Mucosa of rectum (tissue), 2 donors: Measurements from ENCODE around the gene PABPC1L.

ENCODE experiments used
- H3K27ac ChIP-seq, 2 donors: one replicate each; pipeline ENCODE4 v1.7.0; 2013; ENCODE audit warnings: inconsistent platforms in 2 of 2, low read depth in 2 of 2, low read length in 2 of 2
- H3K27me3 ChIP-seq, 2 donors: one replicate each; pipeline ENCODE4 v1.7.0; 2013; ENCODE audit warnings: low read length in 2 of 2; ENCODE audit not compliant: control insufficient read depth in 2 of 2, insufficient read depth in 2 of 2
- H3K36me3 ChIP-seq, 2 donors: one replicate each; pipeline ENCODE4 v1.7.0; 2013; ENCODE audit warnings: low read length in 2 of 2; ENCODE audit not compliant: control insufficient read depth in 2 of 2, insufficient read depth in 2 of 2
- H3K4me1 ChIP-seq, 2 donors: one replicate each; pipeline ENCODE4 v1.7.0; 2013; ENCODE audit warnings: low read length in 2 of 2, mild to moderate bottlenecking in 1 of 2; ENCODE audit not compliant: control insufficient read depth in 2 of 2, insufficient read depth in 2 of 2
- H3K4me3 ChIP-seq, 2 donors: one replicate each; pipeline ENCODE4 v1.7.0; 2013; ENCODE audit warnings: low read length in 2 of 2
- H3K9ac ChIP-seq, 2 donors: one replicate each; pipeline ENCODE4 v1.7.0; 2013; ENCODE audit warnings: low read length in 2 of 2, low read depth in 1 of 2, mild to moderate bottlenecking in 1 of 2
- H3K9me3 ChIP-seq, 2 donors: one replicate each; pipeline ENCODE4 v1.7.0; 2013; ENCODE audit warnings: low read length in 2 of 2; ENCODE audit not compliant: control insufficient read depth in 2 of 2
- donor health status: healthy.
- donor health status: Normal muscosa, but diverticular disease.

Gene PABPC1L

GRCh38 chr20:44938637-44939036 lies 28.8 kb downstream of the PABPC1L start:
- Histone ChIP-seq H3K27me3 (no peaks in the 10 kb centered on the region), H3K4me1 (no peaks in the 10 kb centered on the region), H3K27ac (no peak overlapping the region), H3K9me3 (no peaks in the 10 kb centered on the region), H3K36me3 (peaks cover 22 to 40% of the 10 kb centered on the region in 2 donors), H3K4me3 (no peak overlapping the region), H3K9ac (no peak overlapping the region)

GRCh38 chr20:44941120-44941691 lies 31.3 kb downstream of the PABPC1L start:
- no peaks in the 10 kb centered on the region for H3K4me1 ChIP-seq
- no peak overlapping the region for H3K27ac ChIP-seq
- H3K9ac ChIP-seq, result no peak overlapping the region
- H3K4me3 ChIP-seq, result no peak overlapping the region
- no peaks in the 10 kb centered on the region for H3K9me3 ChIP-seq
- peaks cover 27 to 56% of the 10 kb centered on the region in 2 donors for H3K36me3 ChIP-seq
- H3K27me3 ChIP-seq, result no peaks in the 10 kb centered on the region

- Histone ChIP-seq H3K36me3 (peaks cover 24 to 57% of the 10 kb centered on the region in 2 donors), H3K27ac (no peak overlapping the region), H3K9ac (no peak overlapping the region), H3K4me1 (no peaks in the 10 kb centered on the region), H3K9me3 (no peaks in the 10 kb centered on the region), H3K4me3 (no peak overlapping the region), H3K27me3 (no peaks in the 10 kb centered on the region)
Measured at GRCh38 chr20:44942264-44942973, 32.6 kb downstream of the PABPC1L start.

GRCh38 chr20:44943828-44944227 lies 34.0 kb downstream of the PABPC1L start:
- Histone ChIP-seq H3K27ac (no peak overlapping the region), H3K9me3 (no peaks in the 10 kb centered on the region), H3K4me1 (no peaks in the 10 kb centered on the region), H3K36me3 (peaks cover 33 to 62% of the 10 kb centered on the region in 2 donors), H3K27me3 (no peaks in the 10 kb centered on the region), H3K4me3 (no peak overlapping the region), H3K9ac (no peak overlapping the region)

GRCh38 chr20:44945261-44945660 lies 35.4 kb downstream of the PABPC1L start:
- Histone ChIP-seq H3K9ac (no peak overlapping the region), H3K36me3 (peaks cover 40 to 73% of the 10 kb centered on the region in 2 donors), H3K27ac (no peak overlapping the region)

GRCh38 chr20:44946271-44946852 lies 36.5 kb downstream of the PABPC1L start:
- Histone ChIP-seq H3K4me3 (no peak overlapping the region), H3K36me3 (peaks cover 48 to 74% of the 10 kb centered on the region in 2 donors), H3K27ac (no peak overlapping the region), H3K9me3 (no peaks in the 10 kb centered on the region), H3K27me3 (no peaks in the 10 kb centered on the region), H3K9ac (no peak overlapping the region), H3K4me1 (no peaks in the 10 kb centered on the region)

More at GRCh38 chr20:44945261-44945660, 35.4 kb downstream of the PABPC1L start:
- Histone ChIP-seq H3K27me3 (no peaks in the 10 kb centered on the region), H3K4me1 (no peaks in the 10 kb centered on the region), H3K9me3 (no peaks in the 10 kb centered on the region), H3K4me3 (no peak overlapping the region)

- Histone ChIP-seq H3K27me3 (no peaks in the 10 kb centered on the region), H3K36me3 (peaks cover 52 to 74% of the 10 kb centered on the region in 2 donors), H3K4me3 (no peak overlapping the region), H3K27ac (no peak overlapping the region), H3K9me3 (no peaks in the 10 kb centered on the region), H3K9ac (no peak overlapping the region), H3K4me1 (no peaks in the 10 kb centered on the region)
Measured at GRCh38 chr20:44948107-44948506, 38.2 kb downstream of the PABPC1L start.

- H3K9me3 ChIP-seq, result no peaks in the 10 kb centered on the region
- no peak overlapping the region for H3K9ac ChIP-seq
- H3K27ac ChIP-seq, result no peak overlapping the region
- no peaks in the 10 kb centered on the region for H3K4me1 ChIP-seq
- H3K27me3 ChIP-seq, result no peaks in the 10 kb centered on the region
- H3K4me3 ChIP-seq, result no peak overlapping the region
- peaks cover 50 to 73% of the 10 kb centered on the region in 2 donors for H3K36me3 ChIP-seq
Measured at GRCh38 chr20:44948513-44948912, 38.7 kb downstream of the PABPC1L start.

- Histone ChIP-seq H3K27me3 (no peaks in the 10 kb centered on the region), H3K27ac (no peak overlapping the region), H3K4me3 (no peak overlapping the region), H3K9ac (no peak overlapping the region), H3K4me1 (no peaks in the 10 kb centered on the region), H3K36me3 (peaks cover 60 to 79% of the 10 kb centered on the region in 2 donors), H3K9me3 (no peaks in the 10 kb centered on the region)
Measured at GRCh38 chr20:44950368-44950767, 40.5 kb downstream of the PABPC1L start.

GRCh38 chr20:44952731-44953130 lies 42.9 kb downstream of the PABPC1L start:
- H3K9me3 ChIP-seq, result no peaks in the 10 kb centered on the region
- H3K27me3 ChIP-seq, result no peaks in the 10 kb centered on the region
- H3K4me1 ChIP-seq, result no peaks in the 10 kb centered on the region
- H3K4me3 ChIP-seq, result no peak overlapping the region
- no peak overlapping the region for H3K9ac ChIP-seq
- no peak overlapping the region for H3K27ac ChIP-seq
- H3K36me3 ChIP-seq, result peaks cover 63 to 79% of the 10 kb centered on the region in 2 donors
